DND-41 (cell line): Measurements from ENCODE around the gene PPP1CB.

Experiments
- ATAC-seq: fragments of 200-7000 bp; cut with Tn5 transposase; 3 replicates; pipeline ENCODE4 v1.9.1; 2021; ENCODE audit warnings: low read depth; ENCODE audit not compliant: insufficient read depth
- DNase-seq: peaks from one replicate; pipeline ENCODE4 v3.0.0-alpha.2; 2020
- H2AFZ ChIP-seq: 2 replicates; pipeline ENCODE4 v1.6.0; 2012; ENCODE audit warnings: low read depth, low read length
- H3K27ac ChIP-seq: 2 replicates; pipeline ENCODE4 v1.5.1; 2012; ENCODE audit warnings: low read length, inconsistent platforms
- H3K27me3 ChIP-seq: fragments of 200-600 bp; sonication (generic); 2 replicates; pipeline ENCODE4 v1.6.0; 2012; ENCODE audit warnings: low read length, mild to moderate bottlenecking, inconsistent platforms; ENCODE audit not compliant: insufficient read depth, poor library complexity
- H3K36me3 ChIP-seq: 2 replicates; pipeline ENCODE4 v1.5.1; 2012; ENCODE audit warnings: low read length, inconsistent platforms; ENCODE audit not compliant: insufficient read depth
- H3K4me1 ChIP-seq: 2 replicates; pipeline ENCODE4 v1.5.1; 2012; ENCODE audit warnings: mild to moderate bottlenecking, low read length; ENCODE audit not compliant: insufficient read depth
- H3K4me2 ChIP-seq: 2 replicates; pipeline ENCODE4 v1.6.0; 2012; ENCODE audit warnings: mild to moderate bottlenecking, moderate library complexity, low read length, inconsistent platforms; ENCODE audit not compliant: insufficient read depth
- H3K4me3 ChIP-seq, 2 experiments: fragments of 200-600 bp in 1 of 2; shearing (Covaris generic) in 1 of 2; 2 replicates each; pipeline ENCODE4 v1.5.1; 2012 to 2016; ENCODE audit warnings: inconsistent platforms in 2 of 2, low read length in 2 of 2, mild to moderate bottlenecking in 2 of 2, low read depth in 1 of 2, moderate library complexity in 1 of 2
- H3K79me2 ChIP-seq: 2 replicates; pipeline ENCODE4 v1.6.0; 2012; ENCODE audit warnings: low read length, inconsistent platforms; ENCODE audit not compliant: insufficient read depth
- H3K9ac ChIP-seq: 2 replicates; pipeline ENCODE4 v1.6.0; 2012; ENCODE audit warnings: low read depth, mild to moderate bottlenecking, inconsistent platforms, low read length, moderate library complexity
- H3K9me3 ChIP-seq: 2 replicates; pipeline ENCODE4 v1.5.1; 2012; ENCODE audit warnings: low read length, moderate library complexity, mild to moderate bottlenecking, inconsistent platforms; ENCODE audit not compliant: insufficient read depth, severe bottlenecking
- H4K20me1 ChIP-seq: 2 replicates; pipeline ENCODE4 v1.6.0; 2012; ENCODE audit warnings: low read length; ENCODE audit not compliant: insufficient read depth
- CTCF ChIP-seq: IDR thresholded peaks from 2 replicates; pipeline ENCODE4 v1.5.1; 2012; ENCODE audit warnings: borderline replicate concordance, low read length, moderate library complexity, mild to moderate bottlenecking; ENCODE audit not compliant: poor library complexity, severe bottlenecking; ENCODE audit errors: extremely low read depth
- EZH2 ChIP-seq: IDR thresholded peaks from 3 replicates; pipeline ENCODE4 v1.6.1; 2012; ENCODE audit warnings: borderline replicate concordance, low read depth, mild to moderate bottlenecking, moderate library complexity, low read length, inconsistent platforms; ENCODE audit not compliant: severe bottlenecking

PPP1CB gene

DNA sequence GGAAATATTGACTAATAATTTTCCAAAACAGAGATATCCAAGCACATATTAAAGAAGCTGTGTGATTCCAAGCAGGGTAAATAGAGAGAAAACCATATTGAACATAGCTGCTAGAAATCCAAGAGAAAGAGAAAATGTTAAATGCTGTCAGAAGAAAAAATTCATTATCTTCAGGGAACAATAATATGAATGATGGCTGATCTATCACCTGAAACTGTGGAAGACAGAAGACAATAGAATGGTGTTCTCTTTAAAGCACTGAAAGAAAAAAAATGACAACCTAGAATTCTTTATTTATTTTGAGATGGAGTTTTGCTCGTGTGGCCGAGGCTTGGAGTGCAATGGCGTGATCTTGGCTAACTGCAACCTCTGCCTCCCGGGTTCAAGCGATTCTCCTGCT, 17.3 kb downstream of the PPP1CB start:
- no peak for DNase-seq
- no peaks in the 10 kb centered on the region for H3K9me3 ChIP-seq

DNA sequence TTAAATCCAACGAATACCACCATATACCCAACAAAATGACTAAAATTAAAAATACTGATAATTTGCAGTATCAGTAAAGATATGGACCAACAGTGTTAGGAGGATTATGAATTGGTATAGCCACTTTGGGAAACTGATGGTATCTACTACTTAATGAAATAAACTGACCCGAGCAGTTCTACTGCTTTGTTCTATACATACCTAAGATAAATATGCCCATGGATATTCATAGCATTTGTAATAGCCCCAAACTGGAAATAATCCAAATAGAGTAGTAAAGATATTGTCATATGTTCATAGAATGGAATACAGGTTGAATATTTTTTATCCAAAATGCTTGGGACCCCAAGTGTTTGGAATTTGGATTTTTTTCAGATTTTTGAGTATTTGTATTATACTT, 20.7 kb downstream of the PPP1CB start:
- Histone ChIP-seq H4K20me1 (peaks cover 88% of the 10 kb centered on the region), H3K4me3 (no peak overlapping the region), H3K4me2 (no peak overlapping the region), H3K9ac (no peak overlapping the region), H3K36me3 (peaks cover 9% of the 10 kb centered on the region), H3K27me3 (no peaks in the 10 kb centered on the region), H3K4me1 (no peaks in the 10 kb centered on the region), H3K9me3 (no peaks in the 10 kb centered on the region), H3K27ac (no peak overlapping the region), H3K79me2 (peaks cover 98% of the 10 kb centered on the region), H2AFZ (no peak overlapping the region)
- DNase-seq: no peak
- TF ChIP-seq EZH2: no peak
- TF ChIP-seq CTCF: no peak
- no peak for ATAC-seq

More for the DNA sequence above, 17.3 kb downstream of the PPP1CB start:
- no peaks in the 10 kb centered on the region for H3K36me3 ChIP-seq
- H3K9ac ChIP-seq: no peak overlapping the region
- no peak for TF ChIP-seq CTCF
- TF ChIP-seq EZH2: no peak
- no peak overlapping the region for H2AFZ ChIP-seq
- ATAC-seq: no peak
- no peak overlapping the region for H3K27ac ChIP-seq
- H3K79me2 ChIP-seq: peaks cover 98% of the 10 kb centered on the region
- H3K27me3 ChIP-seq: no peaks in the 10 kb centered on the region
- H3K4me2 ChIP-seq: no peak overlapping the region
- no peaks in the 10 kb centered on the region for H3K4me1 ChIP-seq
- H4K20me1 ChIP-seq: peaks cover 84% of the 10 kb centered on the region
- no peak overlapping the region for H3K4me3 ChIP-seq

GRCh38 chr2:28776471-28776870, 24.8 kb downstream of the PPP1CB start:
- H3K79me2 ChIP-seq: peaks cover 66% of the 10 kb centered on the region
- H3K9me3 ChIP-seq: no peaks in the 10 kb centered on the region
- H3K4me3 ChIP-seq: no peak overlapping the region
- no peak for TF ChIP-seq CTCF
- no peak for TF ChIP-seq EZH2
- DNase-seq (no peak), ATAC-seq (no peak)
- H3K27ac ChIP-seq: no peak overlapping the region
- H3K4me1 ChIP-seq: no peaks in the 10 kb centered on the region
- H3K36me3 ChIP-seq: peaks cover 47% of the 10 kb centered on the region
- H3K9ac ChIP-seq: no peak overlapping the region
- no peaks in the 10 kb centered on the region for H3K27me3 ChIP-seq
- H4K20me1 ChIP-seq: peaks cover 54% of the 10 kb centered on the region
- H2AFZ ChIP-seq: no peak overlapping the region
- H3K4me2 ChIP-seq: no peak overlapping the region

DNA sequence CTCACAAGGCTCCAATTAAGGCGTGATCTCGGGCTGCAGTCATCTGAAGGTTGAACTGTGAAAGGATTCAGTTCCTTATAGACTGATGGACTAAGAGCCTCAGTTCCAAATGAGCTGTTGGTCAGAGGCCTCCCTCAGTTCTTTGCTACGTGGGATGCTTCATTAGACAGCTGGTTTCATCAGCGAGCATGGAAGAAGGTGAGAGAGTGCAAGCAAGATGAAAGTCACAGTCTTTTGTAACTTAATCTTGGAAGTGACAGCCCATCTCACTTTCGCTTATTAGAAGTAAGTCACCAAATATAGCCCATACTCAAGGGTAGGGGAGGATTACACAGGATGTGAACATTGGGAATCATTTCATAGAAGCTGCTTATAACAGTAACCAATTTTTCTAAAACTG, 26.8 kb downstream of the PPP1CB start:
- H3K4me2 ChIP-seq: no peak overlapping the region
- ATAC-seq: no peak

More for the DNA sequence above, 26.8 kb downstream of the PPP1CB start:
- H3K4me3 ChIP-seq: no peak overlapping the region
- no peaks in the 10 kb centered on the region for H3K9me3 ChIP-seq
- no peak overlapping the region for H2AFZ ChIP-seq
- H3K79me2 ChIP-seq: peaks cover 47% of the 10 kb centered on the region
- H3K9ac ChIP-seq: no peak overlapping the region
- no peaks in the 10 kb centered on the region for H3K27me3 ChIP-seq
- H3K36me3 ChIP-seq: peaks cover 66% of the 10 kb centered on the region
- no peak overlapping the region for H3K27ac ChIP-seq
- no peaks in the 10 kb centered on the region for H3K4me1 ChIP-seq
- no peak for TF ChIP-seq CTCF
- no peak for TF ChIP-seq EZH2
- H4K20me1 ChIP-seq: peaks cover 35% of the 10 kb centered on the region
- no peak for DNase-seq
